ENCODE results near the gene DYSF.
"Not testable (repeated sequence)": the region's sequence is repeated elsewhere in the genome, so short reads cannot be mapped to it uniquely, and the experiment has no call there.

DYSF gene

GRCh38 chr2:71422786-71423185 is 30.6 kb upstream of the DYSF start:
- no peak for DNase-seq (ENCODE audit: low read depth)
- no peak overlapping the region for H3K4me3 ChIP-seq (ENCODE audit: control insufficient read depth, low read depth, low read length)
- TF ChIP-seq, protein P1, sequence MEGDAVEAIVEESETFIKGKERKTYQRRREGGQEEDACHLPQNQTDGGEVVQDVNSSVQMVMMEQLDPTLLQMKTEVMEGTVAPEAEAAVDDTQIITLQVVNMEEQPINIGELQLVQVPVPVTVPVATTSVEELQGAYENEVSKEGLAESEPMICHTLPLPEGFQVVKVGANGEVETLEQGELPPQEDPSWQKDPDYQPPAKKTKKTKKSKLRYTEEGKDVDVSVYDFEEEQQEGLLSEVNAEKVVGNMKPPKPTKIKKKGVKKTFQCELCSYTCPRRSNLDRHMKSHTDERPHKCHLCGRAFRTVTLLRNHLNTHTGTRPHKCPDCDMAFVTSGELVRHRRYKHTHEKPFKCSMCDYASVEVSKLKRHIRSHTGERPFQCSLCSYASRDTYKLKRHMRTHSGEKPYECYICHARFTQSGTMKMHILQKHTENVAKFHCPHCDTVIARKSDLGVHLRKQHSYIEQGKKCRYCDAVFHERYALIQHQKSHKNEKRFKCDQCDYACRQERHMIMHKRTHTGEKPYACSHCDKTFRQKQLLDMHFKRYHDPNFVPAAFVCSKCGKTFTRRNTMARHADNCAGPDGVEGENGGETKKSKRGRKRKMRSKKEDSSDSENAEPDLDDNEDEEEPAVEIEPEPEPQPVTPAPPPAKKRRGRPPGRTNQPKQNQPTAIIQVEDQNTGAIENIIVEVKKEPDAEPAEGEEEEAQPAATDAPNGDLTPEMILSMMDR (IDR thresholded peaks at IDR 0.05; ENCODE audit: control insufficient read depth, insufficient read depth, low read depth, low read length, missing control alignments) = no peak

GRCh38 chr2:71423817-71424420 is 29.4 kb upstream of the DYSF start:
- TF ChIP-seq, protein P1 (IDR thresholded peaks at IDR 0.05; ENCODE audit: control insufficient read depth, insufficient read depth, low read depth, low read length, missing control alignments) = no peak
- H3K4me3 ChIP-seq (ENCODE audit: control insufficient read depth, low read depth, low read length) = no peak overlapping the region
- DNase-seq (ENCODE audit: low read depth) = no peak

- no peak for DNase-seq (ENCODE audit: low read depth)
- TF ChIP-seq, protein P1 (IDR thresholded peaks at IDR 0.05; ENCODE audit: control insufficient read depth, insufficient read depth, low read depth, low read length, missing control alignments) = no peak
These were observed 26.6 kb upstream of the DYSF start for GRCh38 chr2:71426721-71427120.

DNA sequence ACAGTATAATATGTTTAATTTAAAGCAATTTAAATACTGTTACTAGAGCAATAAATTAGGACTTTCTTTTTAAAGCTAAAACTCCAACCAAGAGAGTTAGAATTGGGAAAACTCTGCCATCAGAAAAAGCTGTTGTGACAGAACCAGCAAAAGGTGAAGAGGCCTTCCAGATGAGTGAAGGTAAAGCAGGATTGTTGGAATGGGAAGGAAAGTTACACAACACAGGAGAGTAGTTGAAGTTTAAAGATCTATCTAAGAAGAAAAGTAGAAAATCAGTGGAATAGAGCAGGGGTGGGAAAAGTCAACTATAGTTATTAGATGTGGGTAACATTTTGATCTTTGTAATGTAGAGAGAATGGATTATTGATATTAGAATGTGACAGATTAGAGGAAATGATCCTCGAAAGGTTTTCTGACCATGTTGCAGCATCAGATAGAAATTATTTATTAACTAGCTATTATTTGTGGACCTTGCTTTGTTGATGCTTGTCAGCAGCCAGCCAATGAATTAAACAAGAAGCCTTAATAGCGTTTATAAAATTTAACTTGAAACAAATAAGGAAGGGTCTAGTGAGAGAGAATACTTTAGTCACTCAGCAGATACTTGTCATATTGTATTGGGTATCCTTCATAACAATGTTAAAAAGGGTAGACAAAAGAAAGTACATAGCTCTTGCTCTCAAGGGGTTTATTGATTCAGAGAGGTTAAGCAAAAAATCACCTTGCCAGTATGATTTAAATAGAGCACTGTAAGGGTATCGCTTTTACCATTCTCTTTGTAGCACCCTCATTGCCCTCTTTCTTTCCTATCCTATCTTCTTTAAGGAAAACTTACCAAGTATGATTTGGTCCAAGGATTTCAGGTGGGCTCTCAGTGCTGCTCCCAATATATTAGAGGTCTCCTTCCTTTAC is 24.6 kb upstream of the DYSF start:
- TF ChIP-seq, protein P1 (IDR thresholded peaks at IDR 0.05; ENCODE audit: control insufficient read depth, insufficient read depth, low read depth, low read length, missing control alignments) = no peak
- DNase-seq (ENCODE audit: low read depth) = no peak
- H3K4me3 ChIP-seq (ENCODE audit: control insufficient read depth, low read depth, low read length) = no peak overlapping the region

More at GRCh38 chr2:71426721-71427120, 26.6 kb upstream of the DYSF start:
- no peak overlapping the region for H3K4me3 ChIP-seq (ENCODE audit: control insufficient read depth, low read depth, low read length)

DNA sequence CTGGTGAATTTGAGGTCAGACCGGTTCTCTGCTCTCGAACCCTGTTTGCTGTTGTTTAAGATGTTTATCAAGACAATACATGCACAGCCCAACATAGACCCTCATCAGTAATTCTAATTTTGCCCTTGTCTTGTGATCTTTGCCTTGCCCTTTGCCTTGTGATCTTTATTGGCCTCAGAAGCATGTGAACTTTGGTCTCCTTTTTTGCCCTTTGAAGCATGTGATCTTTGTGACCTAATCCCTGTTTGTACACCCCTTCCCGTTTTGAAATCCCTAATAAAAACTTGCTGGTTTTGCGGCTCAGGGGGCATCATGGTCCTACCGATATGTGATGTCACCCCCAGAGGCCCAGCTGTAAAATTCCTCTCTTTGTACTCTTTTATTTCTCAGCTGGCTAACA is 8.2 kb upstream of the DYSF start:
- not testable (repeated sequence) for H3K4me3 ChIP-seq (ENCODE audit: control insufficient read depth, low read depth, low read length); DNase-seq (ENCODE audit: low read depth)

- TF ChIP-seq, protein P1 (IDR thresholded peaks at IDR 0.05; ENCODE audit: control insufficient read depth, insufficient read depth, low read depth, low read length, missing control alignments) = no peak
- no peak for DNase-seq (ENCODE audit: low read depth)
These were observed 6.9 kb upstream of the DYSF start for GRCh38 chr2:71446505-71446904.

DNA sequence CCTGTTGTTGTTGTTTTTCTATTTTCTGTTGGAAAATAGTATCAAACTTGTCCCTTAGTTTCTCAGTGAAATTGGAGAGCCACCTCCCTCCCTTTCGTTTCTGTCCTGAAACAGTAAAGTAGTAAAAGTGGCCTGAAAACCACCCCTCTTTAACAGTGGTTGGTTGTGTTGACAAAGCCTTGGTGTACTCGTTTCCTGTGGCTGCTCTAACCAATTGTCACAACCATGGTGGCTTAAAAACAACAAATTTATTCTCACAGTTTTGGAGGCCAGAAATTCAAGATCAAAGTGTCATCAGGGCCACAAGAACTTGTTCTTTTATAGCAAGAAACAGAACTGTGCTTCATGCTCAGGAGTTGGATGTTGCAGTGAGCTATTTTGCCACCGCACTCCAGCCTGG is 4.0 kb upstream of the DYSF start:
- H3K4me3 ChIP-seq (ENCODE audit: control insufficient read depth, low read depth, low read length) = no peak overlapping the region
- TF ChIP-seq, protein P1 (IDR thresholded peaks at IDR 0.05; ENCODE audit: control insufficient read depth, insufficient read depth, low read depth, low read length, missing control alignments) = no peak
- DNase-seq (ENCODE audit: low read depth) = no peak

More at GRCh38 chr2:71446505-71446904, 6.9 kb upstream of the DYSF start:
- no peak overlapping the region for H3K4me3 ChIP-seq (ENCODE audit: control insufficient read depth, low read depth, low read length)

All from AG09309 (cell line).